LNCaP clone FGC (cell line): ENCODE measurements around the gene LGALS9C.
"Not testable (repeated sequence)": the region's sequence is repeated elsewhere in the genome, so short reads cannot be mapped to it uniquely, and the experiment has no call there.

Experiments
- DNase-seq: peaks from one replicate; pipeline ENCODE4 v3.0.0-alpha.2; 2011; ENCODE audit warnings: low read depth
- H3K4me3 ChIP-seq: 2 replicates; pipeline ENCODE4 v1.5.1; 2011; ENCODE audit warnings: mild to moderate bottlenecking, low read depth, low read length, control low read depth

LGALS9C gene

GRCh38 chr17:18470345-18470930 lies 6.2 kb upstream of the LGALS9C start:
- H3K4me3 ChIP-seq, DNase-seq: not testable (repeated sequence)

GRCh38 chr17:18473967-18474366 lies 2.6 kb upstream of the LGALS9C start:
- not testable (repeated sequence) for H3K4me3 ChIP-seq, DNase-seq

DNA sequence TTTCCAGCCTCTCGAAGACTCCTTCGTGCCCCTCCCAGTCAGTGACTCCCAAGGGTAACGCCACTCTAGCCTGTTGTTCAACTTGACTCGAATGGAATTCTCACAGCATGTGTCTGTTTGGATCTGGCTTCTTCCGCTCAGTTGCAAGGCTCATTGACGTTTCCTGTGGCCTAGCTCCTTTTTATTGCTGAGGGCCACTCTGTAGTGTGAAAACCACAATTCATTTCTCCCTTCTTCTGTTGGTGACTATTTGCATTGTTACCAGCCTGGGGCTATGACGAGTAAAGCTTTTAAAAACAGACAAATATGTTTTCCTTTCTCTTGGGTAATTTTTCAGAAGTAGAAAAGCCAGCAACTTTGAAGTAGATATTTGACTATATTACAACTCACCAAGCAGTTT lies 1.8 kb upstream of the LGALS9C start:
- DNase-seq, H3K4me3 ChIP-seq: not testable (repeated sequence)

DNA sequence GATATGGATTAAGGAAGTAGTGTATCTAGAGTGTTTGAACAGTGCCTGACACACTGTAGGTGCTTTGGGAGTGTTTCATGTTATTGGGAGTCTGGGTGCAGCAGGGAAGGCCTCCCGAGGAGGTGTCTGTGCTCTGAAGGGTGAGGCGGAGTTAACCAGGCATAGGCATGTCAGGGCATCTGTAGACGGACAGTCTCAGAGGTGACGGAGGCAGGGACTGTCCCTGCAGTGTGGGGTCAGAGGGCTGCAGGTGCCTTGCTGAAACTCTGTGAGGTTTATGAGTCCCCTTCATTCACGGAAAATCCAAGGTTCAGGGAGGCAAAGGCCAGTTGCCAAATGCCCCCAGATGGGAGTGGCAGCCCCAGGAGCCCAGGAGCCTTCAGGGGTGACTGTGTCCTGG lies 778 bp downstream of the LGALS9C start:
- not testable (repeated sequence) for H3K4me3 ChIP-seq, DNase-seq

- DNase-seq, H3K4me3 ChIP-seq: not testable (repeated sequence)
These were observed 1.8 kb downstream of the LGALS9C start for GRCh38 chr17:18478362-18478761.

DNA sequence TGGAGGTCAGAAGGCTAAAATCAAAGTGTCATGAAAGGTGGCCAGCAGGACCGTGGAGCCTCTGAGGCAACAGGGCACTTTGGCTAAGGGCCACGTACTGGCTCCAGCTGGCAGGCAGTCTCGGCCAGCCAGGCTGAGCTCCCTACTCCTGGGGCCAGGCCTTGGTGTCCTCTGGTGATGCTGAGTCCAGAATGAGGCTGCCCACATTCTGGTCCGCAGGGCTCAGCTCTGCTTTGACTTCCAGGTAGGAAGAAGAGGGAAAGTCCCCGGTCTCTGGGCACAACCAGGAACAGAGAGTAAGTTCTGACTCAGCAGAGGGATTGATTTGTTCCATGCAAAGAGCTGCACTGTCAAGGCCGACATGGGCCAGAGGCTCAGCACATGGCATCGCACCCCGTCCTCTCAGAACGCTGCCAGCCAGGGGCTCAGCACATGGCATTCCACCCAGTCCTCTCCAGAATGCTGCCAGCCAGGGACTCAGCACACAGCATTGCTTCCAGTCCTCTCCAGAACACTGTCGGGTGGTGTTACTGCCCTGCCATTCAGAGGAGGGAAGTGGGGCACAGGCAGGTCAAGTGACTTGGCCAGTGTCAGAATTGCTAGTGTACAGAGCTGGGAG lies 2.5 kb downstream of the LGALS9C start:
- not testable (repeated sequence) for DNase-seq, H3K4me3 ChIP-seq

GRCh38 chr17:18481775-18482174 lies 5.2 kb downstream of the LGALS9C start:
- not testable (repeated sequence) for DNase-seq, H3K4me3 ChIP-seq

DNA sequence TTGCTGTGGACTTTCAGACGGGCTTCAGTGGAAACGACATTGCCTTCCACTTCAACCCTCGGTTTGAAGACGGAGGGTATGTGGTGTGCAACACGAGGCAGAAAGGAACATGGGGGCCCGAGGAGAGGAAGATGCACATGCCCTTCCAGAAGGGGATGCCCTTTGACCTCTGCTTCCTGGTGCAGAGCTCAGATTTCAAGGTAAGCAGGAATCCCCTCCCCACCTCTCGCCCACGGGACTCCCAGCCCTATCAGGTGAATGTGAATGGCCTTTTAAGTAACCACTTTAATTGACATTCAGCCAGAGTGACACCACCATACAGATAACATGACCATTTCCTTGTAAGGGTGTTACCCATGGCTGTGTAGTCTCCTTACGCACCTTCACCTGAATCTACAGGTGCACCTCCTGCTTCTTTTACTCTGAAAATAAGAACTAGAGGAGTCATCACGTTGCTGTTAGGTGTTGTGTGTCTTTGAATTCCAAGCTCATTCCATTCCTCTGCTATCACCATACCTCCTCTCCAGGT lies 9.4 kb downstream of the LGALS9C start:
- DNase-seq, H3K4me3 ChIP-seq: not testable (repeated sequence)

DNA sequence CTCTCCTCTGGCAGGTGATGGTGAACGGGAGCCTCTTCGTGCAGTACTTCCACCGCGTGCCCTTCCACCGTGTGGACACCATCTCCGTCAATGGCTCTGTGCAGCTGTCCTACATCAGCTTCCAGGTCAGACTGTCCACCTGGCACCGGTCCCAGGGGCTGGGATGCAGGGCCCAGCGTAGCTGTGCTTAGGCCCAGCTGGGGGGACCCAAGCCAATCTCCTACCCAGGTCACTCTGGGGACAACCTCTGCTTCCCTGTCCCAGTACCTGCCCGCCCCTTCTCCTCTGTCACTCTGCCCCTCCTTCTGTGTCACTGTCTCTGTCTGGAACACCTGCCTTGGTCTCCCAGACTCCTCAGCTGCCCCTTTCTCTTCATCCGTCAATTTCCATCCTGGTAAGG lies 11.0 kb downstream of the LGALS9C start:
- not testable (repeated sequence) for H3K4me3 ChIP-seq, DNase-seq

GRCh38 chr17:18488622-18489021 lies 12.0 kb downstream of the LGALS9C start:
- not testable (repeated sequence) for DNase-seq, H3K4me3 ChIP-seq

GRCh38 chr17:18490016-18490415 lies 13.4 kb downstream of the LGALS9C start:
- DNase-seq, H3K4me3 ChIP-seq: not testable (repeated sequence)

DNA sequence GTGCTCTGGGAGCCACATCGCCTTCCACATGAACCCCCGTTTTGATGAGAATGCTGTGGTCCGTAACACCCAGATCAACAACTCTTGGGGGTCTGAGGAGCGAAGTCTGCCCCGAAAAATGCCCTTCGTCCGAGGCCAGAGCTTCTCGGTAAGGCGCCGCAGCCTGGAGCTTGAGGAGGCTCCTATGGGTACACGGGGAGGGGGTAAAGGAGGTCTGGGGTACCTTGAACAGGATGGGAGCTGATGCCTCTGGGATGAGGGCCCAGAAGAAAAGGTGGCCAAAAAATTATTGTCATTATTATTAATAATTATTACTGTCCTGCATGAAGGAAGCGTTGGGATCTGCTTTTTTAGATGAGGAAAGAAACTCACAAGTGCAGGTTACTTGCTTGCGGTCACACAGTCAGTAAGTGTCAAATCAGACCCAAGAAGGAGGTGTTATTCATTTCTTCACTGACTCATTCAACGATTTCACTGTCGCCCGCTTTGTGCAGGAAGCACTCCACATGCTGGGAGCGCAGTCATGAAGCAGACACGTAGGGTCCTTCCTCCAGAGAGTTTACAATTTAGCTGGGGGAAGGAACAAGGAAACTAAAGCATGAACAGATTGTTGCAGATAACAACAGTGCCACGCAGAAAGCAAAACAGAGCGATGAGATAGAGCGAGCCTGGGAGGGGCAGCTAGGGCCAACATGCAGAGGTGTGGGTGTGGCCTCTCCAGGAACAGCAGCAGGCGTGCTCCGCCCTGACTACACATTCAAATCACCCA lies 16.3 kb downstream of the LGALS9C start:
- not testable (repeated sequence) for H3K4me3 ChIP-seq, DNase-seq

- not testable (repeated sequence) for H3K4me3 ChIP-seq, DNase-seq
These were observed 17.7 kb downstream of the LGALS9C start for GRCh38 chr17:18494250-18494768.

- not testable (repeated sequence) for DNase-seq, H3K4me3 ChIP-seq
These were observed 20.5 kb downstream of the LGALS9C start for GRCh38 chr17:18497044-18497443.

DNA sequence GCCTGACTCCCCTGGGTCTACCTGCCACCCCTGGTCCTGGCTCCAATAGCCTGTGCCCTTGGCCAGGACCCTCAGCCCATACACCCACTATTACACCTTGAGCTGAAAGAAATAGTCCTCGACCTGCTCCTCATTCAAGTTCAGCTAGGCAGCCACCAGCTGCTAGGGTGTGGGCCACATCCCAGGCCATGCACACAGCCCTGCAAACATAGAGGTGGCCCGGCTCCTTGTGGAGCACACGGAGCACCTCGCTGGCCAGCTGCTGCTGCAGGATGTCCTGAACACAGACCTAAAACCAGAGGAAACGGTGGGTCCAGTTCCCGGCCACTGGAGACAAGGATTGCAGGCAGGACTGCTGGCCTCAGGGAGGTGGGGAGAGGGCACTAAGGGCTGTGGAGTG lies 22.5 kb downstream of the LGALS9C start:
- not testable (repeated sequence) for H3K4me3 ChIP-seq, DNase-seq

DNA sequence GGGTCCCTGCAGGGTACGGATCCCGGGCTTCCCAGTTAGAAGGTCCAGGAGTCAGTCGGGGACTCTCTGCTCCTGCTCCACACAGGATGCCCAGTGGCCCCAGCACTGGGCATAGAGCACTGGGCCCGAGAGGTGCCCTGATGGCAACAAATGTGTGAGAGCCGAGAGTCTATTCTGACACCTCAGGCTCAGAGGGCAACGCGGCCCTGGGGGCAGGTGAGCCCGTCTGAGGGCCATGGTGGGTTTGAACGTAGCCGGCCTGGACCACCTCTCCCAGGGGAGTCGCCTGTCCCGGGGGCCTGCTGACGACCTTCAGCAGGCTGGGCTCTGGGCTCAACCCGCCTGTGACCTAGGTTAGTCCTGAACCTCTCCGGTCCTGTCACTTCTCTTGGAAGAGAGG lies 23.2 kb downstream of the LGALS9C start:
- DNase-seq, H3K4me3 ChIP-seq: not testable (repeated sequence)

DNA sequence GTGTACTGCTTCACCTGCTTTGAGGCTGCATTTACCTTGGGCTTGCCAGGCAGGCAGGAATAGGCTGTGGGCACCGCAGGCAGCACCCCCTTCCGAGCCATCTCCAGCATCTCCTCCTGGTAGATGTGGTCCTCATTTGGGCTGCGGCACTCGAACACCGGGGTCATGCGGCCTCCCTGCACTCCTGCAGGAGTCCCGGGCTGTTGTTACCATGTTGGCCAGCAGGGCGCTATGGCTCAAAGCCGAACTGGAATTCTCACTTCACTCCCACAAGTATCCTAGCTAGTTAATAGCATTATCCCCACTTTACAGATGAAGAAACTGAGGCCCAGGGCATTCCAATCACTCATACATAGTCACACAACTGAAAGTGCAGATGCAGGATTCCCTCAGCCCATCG lies 23.7 kb downstream of the LGALS9C start:
- not testable (repeated sequence) for DNase-seq, H3K4me3 ChIP-seq

DNA sequence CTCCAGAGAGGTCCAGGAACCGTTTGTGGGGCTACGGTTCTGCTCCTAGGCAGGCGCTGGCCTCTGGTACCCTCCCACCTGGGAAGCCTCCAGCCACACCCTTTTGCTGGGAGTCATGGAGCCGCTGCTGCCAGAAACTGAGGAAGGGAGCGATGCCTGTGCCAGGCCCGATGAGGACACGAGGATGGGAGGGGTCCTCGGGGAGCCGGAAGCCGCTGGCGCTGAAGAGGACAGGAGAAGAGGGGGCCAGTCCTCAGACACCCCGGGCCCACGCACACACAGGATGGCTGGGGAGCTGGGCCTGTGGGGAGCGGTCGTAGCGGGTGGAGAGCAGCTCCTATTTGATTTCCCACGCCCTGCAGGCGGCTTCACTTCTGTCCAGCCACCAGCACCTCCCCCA lies 24.2 kb downstream of the LGALS9C start:
- not testable (repeated sequence) for DNase-seq, H3K4me3 ChIP-seq

DNA sequence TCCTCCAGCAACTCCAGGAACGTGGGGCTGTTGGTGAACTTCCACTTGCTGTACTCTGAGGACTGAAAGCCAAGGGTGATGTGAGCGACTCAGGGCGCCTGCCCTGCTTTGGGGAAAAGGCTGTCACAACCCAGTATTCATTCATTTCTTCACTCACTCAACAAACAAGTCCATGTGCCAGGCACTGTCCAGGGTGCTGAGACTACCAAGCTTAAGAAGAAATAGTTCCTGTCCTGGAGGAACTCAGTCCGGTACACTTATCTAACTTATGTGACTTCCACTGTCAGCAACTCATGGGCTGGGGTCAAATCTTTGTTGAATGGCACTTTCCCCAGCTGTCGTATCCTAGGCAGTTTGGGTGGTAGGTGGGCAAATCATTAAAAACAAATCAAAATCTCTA lies 26.6 kb downstream of the LGALS9C start:
- not testable (repeated sequence) for H3K4me3 ChIP-seq, DNase-seq

- not testable (repeated sequence) for H3K4me3 ChIP-seq, DNase-seq
These were observed 31.1 kb downstream of the LGALS9C start for GRCh38 chr17:18507729-18508128.
